Pancreas (tissue), 10 donors: Measurements from ENCODE around the gene ZMIZ1. TPM values are rescaled to one million over a fixed set of nuclear protein-coding genes. Genes with fewer than 3 reads are reported as not detected.

ENCODE experiments used
- ATAC-seq, 4 donors: fragments of 200-7000 bp; cut with Tn5 transposase; one replicate each; pipeline versions ENCODE4 v1.8.0 to v1.9.1; 2020; ENCODE audit warnings: mild to moderate bottlenecking in 4 of 4, moderate library complexity in 4 of 4
- DNase-seq, 6 donors: peaks; one replicate each; pipeline ENCODE4 v3.0.0-alpha.2; 2020
- FAIRE-seq: peaks from 2 replicates; lab custom pipeline; 2012; peaks lifted over from hg19 to GRCh38; lab: Jason Lieb, UNC
- H3K27ac ChIP-seq, 4 donors: fragments of 200-600 bp; sonication (generic); 1 replicate in 3 of 4; 2 replicates in 1 of 4; pipeline versions ENCODE4 v1.5.0 to v1.8.0; 2020
- H3K27me3 ChIP-seq, 4 donors: fragments of 200-600 bp; one replicate each; pipeline ENCODE4 v1.8.0; 2021
- H3K36me3 ChIP-seq, 3 donors: fragments of 200-600 bp; sonication (generic) in 1 of 3; one replicate each; pipeline versions ENCODE4 v1.5.0 to v1.8.0; 2020 to 2021
- H3K4me1 ChIP-seq, 3 donors: fragments of 200-600 bp; one replicate each; pipeline ENCODE4 v1.8.0; 2021
- H3K4me3 ChIP-seq, 4 donors: fragments of 200-600 bp; sonication (generic) in 2 of 4; one replicate each; pipeline versions ENCODE4 v1.5.0 to v1.8.0; 2020 to 2021
- H3K9me3 ChIP-seq, 4 donors: fragments of 200-600 bp; one replicate each; pipeline ENCODE4 v1.8.0; 2021
- WGBS, 2 donors: extraction: QIAGEN DNeasy Blood & Tissue Kit; methylation state at CpG; one replicate each; pipeline ENCODE4 v1.1.7; 2013; 5-methylcytosine and 5-hydroxymethylcytosine counted together
- intact Hi-C, 3 donors: fragments of 100-400 bp; cut with DNase I; formaldehyde crosslinking; loops; one replicate each; pipeline versions ENCODE4 v1.11.1 to v1.14.2; 2022
- polyA plus RNA-seq, 2 donors: library from polyadenylated mRNA; stranded (reverse); fragments of 200-250 nt; gene quantifications; one replicate each; pipeline ENCODE4 v1.2.3, GENCODE V29; 2013
- total RNA-seq, 6 donors: library from RNA; stranded (reverse); fragmentation: NEBNext Ultra II Directional in 4 of 6; extraction: Animal tissue kit (Norgen Biotek cat#: 25700) in 4 of 6; gene quantifications; one replicate each; pipeline versions ENCODE4 v1.2.1 to v1.2.4, GENCODE V29; 2021 to 2023
- TF ChIP-seq, protein P1 (sequence below), 4 donors: fragments of 200-600 bp; sonication (generic) in 3 of 4; IDR thresholded peaks; one replicate each; pipeline versions ENCODE4 v1.5.0 to v1.8.0; 2021; ENCODE audit warnings: antibody characterized with exemption in 4 of 4
- donor health status: healthy with polysubstance abuse.
- donor health status: DM: no; HTN: no; CAD: no; lungs with moderate emphysema.
- donor health status: DM: no; HTN: no; CAD: no.
- donor health status: control.
- donor health status: control.
- donor health status: Bipolar disorder and iron deficiency.
- donor health status: DM: yes; HTN: yes; CAD: no.
- donor health status: DM: no; HTN: no; CAD: no.
- donor health status: DM: no; HTN: no; CAD: no.
- donor health status: DM: yes; HTN: yes; CAD: no.

Gene ZMIZ1
- total and polyA plus RNA-seq, 8 donors: 14.5 to 45.0 (median 21.9) TPM

DNA sequence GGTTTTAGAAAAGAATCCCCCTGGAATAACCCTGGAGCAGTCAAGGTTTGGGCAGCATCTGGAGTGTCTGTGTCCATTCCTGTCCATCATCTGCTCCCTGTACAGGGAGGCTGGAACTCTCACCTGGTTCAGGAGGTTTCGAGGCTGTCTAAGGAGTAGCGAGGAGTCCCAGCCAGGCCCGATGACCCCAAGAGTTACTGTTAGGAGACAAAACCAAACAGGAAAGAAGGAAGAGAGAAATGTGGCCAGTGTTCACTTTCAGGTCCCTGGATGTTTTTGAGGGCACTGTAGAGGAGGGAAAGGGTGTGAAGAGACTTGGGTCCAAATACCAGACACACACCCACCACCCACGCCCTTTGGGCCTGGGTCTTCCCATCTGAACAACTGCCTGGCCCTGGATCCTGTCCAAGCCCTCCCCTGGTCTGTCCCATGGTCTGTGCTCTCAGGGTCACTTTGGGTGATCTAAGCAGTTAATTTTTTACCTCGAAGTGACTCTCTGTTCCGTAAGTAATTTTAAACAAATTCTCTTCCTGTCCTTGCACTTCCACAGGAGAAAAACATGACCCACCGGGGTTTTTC lies 117.1 kb downstream of the ZMIZ1 start:
- WGBS, 2 donors: 40 to 55% methylated on average over 7 of the region's 7 CpGs
- Histone ChIP-seq H3K9me3 (no peaks in the 10 kb centered on the region), H3K4me3 (no peak overlapping the region), H3K27me3 (no peaks in the 10 kb centered on the region), H3K36me3 (no peaks in the 10 kb centered on the region), H3K27ac (peak overlapping the region; percentile 41 to 73 (median 62)), H3K4me1 (peaks cover 37 to 70% (median 46%) of the 10 kb centered on the region in 3 donors)
- TF ChIP-seq, protein P1, sequence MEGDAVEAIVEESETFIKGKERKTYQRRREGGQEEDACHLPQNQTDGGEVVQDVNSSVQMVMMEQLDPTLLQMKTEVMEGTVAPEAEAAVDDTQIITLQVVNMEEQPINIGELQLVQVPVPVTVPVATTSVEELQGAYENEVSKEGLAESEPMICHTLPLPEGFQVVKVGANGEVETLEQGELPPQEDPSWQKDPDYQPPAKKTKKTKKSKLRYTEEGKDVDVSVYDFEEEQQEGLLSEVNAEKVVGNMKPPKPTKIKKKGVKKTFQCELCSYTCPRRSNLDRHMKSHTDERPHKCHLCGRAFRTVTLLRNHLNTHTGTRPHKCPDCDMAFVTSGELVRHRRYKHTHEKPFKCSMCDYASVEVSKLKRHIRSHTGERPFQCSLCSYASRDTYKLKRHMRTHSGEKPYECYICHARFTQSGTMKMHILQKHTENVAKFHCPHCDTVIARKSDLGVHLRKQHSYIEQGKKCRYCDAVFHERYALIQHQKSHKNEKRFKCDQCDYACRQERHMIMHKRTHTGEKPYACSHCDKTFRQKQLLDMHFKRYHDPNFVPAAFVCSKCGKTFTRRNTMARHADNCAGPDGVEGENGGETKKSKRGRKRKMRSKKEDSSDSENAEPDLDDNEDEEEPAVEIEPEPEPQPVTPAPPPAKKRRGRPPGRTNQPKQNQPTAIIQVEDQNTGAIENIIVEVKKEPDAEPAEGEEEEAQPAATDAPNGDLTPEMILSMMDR (IDR thresholded peaks at IDR 0.05): no peak
- FAIRE-seq (no peak), ATAC-seq (peak in 3 of 4 donors; percentile 7 to 29 (median 10)), DNase-seq (peak in 3 of 6 donors; percentile 34 to 57 (median 40))
- intact Hi-C loops: loop anchor here in 1 of 3 donors (10.0 kb wide), 1 partner anchor 111 kb away; no protein-coding TSS in a partner anchor

DNA sequence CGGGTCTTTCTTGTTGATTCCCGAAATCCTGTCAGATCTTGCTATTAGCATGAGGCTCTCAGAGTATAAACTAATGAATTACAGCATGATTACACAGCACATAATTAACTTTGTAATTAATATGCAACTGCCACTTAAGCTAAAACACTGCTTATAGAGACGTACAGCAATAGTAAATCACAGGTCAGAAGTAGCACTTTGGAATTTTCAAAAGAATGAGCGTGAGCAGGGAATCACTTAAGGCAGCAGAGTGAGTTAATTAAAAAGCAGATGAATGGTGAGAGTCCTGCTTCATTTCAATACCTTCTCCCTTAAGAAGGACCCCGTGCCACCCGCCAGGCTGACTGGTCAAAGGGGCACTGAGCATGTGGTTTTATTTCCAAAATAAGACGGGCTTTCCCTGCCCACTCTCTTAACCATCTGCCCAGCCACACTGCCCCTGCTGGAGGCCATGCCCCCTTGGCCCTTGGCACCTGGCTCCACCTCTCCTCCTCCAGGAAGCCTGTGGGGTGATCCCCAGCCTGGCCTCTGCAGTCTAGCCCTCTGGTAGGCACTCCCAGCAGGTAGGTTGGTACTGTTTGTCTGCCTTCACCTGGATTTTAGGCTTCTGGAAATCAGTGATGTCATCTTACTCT lies 117.8 kb downstream of the ZMIZ1 start:
- Histone ChIP-seq H3K27me3 (no peaks in the 10 kb centered on the region), H3K4me3 (no peak overlapping the region), H3K4me1 (peaks cover 37 to 63% (median 46%) of the 10 kb centered on the region in 3 donors), H3K9me3 (no peaks in the 10 kb centered on the region), H3K36me3 (no peaks in the 10 kb centered on the region), H3K27ac (peak overlapping the region; percentile 41 to 73 (median 62))
- intact Hi-C loops: loop anchor here in 1 of 3 donors (10.0 kb wide), 1 partner anchor 112 kb away; no protein-coding TSS in a partner anchor
- ATAC-seq: no peak
- no peak for DNase-seq
- TF ChIP-seq, protein P1 (IDR thresholded peaks at IDR 0.05): no peak
- WGBS, 2 donors: 65 to 67% methylated on average over 7 of the region's 7 CpGs
- FAIRE-seq: no peak

DNA sequence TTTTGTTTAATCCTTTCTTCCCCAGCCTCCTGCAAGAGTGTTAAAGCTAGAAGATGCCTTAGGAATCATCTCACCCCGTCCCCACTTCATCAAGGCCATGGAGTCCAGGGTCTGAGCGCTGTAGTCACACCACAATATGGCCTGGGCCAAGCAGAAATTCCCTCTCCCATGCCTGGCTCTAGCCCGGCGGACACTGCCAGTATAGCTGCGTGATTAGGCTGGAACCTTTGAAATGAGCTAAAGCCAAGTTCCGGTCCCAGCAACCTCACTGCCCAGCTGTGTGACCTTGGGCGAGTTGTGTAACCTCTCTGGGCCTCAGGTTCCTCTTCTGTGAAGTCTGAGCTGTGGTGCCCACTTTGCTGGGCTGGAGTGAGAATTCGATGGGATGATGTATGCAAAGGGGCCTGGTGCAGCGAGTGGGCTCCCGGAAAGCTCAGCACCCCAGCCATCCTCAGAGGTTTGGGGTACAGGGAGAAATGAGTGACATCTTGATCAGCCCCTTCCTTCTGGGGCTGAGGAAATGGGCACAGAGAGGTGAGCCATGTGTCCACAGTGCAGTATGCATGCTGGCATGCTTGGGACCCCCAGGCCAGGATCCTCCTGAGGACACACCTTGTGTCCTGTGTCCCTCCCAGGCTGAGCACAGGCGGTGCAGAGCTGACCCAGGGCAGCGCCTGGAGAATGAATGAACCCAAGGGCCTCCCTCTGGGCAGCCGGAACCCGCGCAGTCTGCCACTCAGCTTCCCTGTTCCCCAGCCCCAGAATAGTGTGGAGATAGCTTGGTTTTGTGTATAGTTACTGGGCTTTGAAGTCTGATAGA lies 118.6 kb downstream of the ZMIZ1 start:
- Histone ChIP-seq H3K4me1 (peaks cover 33 to 58% (median 46%) of the 10 kb centered on the region in 3 donors), H3K4me3 (no peak overlapping the region), H3K27me3 (no peaks in the 10 kb centered on the region), H3K27ac (peak overlapping the region; percentile 24 to 73 (median 54)), H3K9me3 (no peaks in the 10 kb centered on the region), H3K36me3 (no peaks in the 10 kb centered on the region)
- FAIRE-seq: no peak
- ATAC-seq: no peak
- DNase-seq: no peak
- TF ChIP-seq, protein P1 (IDR thresholded peaks at IDR 0.05): no peak
- 77% methylated on average over 15 of the region's 15 CpGs for WGBS, 2 donors
- intact Hi-C loops: loop anchor here in 1 of 3 donors (10.0 kb wide), 1 partner anchor 113 kb away; no protein-coding TSS in a partner anchor

DNA sequence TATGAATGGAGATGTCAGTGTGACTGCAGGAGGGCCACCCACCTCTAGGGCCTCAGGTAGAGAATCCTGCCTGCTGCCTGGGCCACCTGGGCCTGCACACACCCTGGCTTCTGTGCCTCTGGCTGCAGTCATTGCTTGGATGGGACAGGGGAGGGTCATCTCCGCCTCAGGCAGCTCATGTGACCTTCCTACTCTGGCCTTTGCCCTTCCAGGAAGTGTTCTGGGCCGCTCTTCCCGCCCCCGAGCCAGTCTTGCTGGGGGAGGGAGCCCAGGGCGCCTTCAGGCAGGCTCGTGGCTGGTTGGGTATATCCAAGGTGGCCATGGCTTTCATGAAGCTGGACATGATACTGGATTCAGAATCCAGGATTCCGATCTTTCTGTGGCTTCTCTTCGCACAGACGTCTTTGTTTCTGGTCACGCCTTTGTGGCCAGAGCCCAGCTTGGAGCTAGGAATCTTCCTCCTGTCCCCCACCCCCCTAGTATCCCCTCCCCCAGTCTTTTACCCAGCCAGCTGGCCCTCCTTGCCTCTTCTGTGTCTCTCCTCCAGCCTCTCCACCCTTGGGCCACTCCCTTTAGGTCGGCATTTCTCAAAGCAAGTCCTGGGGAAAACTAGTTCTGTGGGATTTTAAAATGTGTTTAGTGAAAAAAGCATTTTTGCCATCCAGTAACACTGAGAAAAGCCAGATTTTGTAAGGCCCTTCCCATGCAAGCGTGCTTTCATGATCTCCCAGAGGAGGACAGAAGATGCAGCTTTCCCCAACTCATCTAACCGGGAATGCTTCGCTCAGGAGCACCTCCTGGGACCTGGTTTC lies 119.6 kb downstream of the ZMIZ1 start:
- no peaks in the 10 kb centered on the region for H3K9me3 ChIP-seq
- no peaks in the 10 kb centered on the region for H3K27me3 ChIP-seq
- TF ChIP-seq, protein P1 (IDR thresholded peaks at IDR 0.05): no peak
- intact Hi-C loops: loop anchor here in 1 of 3 donors (10.0 kb wide), 1 partner anchor 114 kb away; no protein-coding TSS in a partner anchor
- WGBS, 2 donors: 79 to 80% methylated on average over 13 to 14 of the region's 14 CpGs
- ATAC-seq (peak in 1 of 4 donors; percentile 5), DNase-seq (no peak), FAIRE-seq (no peak)
- peaks cover 23 to 48% (median 36%) of the 10 kb centered on the region in 3 donors for H3K4me1 ChIP-seq
- no peaks in the 10 kb centered on the region for H3K36me3 ChIP-seq
- no peak overlapping the region for H3K4me3 ChIP-seq
- H3K27ac ChIP-seq: peak overlapping the region in 2 of 4 donors; percentile 9 to 12
